Hematopoietic multipotent progenitor cell treated with erythropoietin and hydrocortisone succinate and interleukin-3 and kit ligand, for 6 days (in vitro differentiated cells): Measurements from ENCODE around the gene RASA3.
"Not testable (repeated sequence)": the region's sequence is repeated elsewhere in the genome, so short reads cannot be mapped to it uniquely, and the experiment has no call there.

ENCODE experiments used
- DNase-seq: peaks from one replicate; pipeline ENCODE4 v3.0.0-alpha.2; 2015

The RASA3 gene

DNA sequence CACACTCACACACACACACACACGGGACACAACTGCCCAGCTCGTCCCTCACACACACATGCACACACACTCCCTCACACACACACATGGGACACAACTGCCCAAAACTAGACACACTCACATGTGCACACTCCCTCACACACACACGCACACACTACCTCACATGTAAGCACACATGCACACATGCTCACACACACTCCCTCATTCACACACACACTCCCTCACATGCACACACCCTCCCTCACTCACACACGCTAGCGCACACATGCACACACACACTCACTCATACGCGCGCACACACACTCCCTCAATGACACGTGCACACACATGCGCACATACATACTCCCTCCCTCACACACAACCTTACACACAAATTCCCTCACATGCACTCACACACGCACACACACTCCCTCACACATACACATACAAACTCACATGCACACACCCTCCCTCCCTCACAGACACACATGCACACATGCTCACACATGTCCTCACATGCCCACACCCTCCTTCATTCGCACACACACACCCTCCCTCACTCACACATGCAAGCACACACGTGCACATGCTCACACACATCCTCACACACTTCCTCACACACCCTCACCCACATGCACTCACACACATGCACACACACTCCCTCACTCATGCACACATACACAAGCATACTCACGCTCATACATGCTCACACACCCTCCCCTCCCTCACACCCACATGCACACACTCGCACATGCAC lies 9.0 kb upstream of the RASA3 start:
- DNase-seq = no peak

DNA sequence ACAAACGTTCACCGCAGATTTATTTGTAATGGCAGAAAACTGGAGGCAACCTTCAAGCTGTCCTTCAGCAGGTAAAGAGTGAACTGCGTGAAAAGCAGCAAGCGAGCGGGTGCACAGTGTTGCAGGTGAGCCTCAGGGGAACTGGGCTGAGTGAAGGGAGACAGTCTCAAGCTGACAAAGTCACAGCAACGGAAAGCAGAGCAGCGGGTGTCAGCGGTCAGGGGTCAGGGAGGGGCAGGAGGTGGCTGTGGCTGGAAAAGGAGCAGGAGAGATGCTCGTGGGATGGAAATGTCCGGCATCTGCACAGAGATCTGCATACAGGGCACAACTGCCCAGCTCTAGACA lies 8.5 kb upstream of the RASA3 start:
- DNase-seq = peak; percentile 62

DNA sequence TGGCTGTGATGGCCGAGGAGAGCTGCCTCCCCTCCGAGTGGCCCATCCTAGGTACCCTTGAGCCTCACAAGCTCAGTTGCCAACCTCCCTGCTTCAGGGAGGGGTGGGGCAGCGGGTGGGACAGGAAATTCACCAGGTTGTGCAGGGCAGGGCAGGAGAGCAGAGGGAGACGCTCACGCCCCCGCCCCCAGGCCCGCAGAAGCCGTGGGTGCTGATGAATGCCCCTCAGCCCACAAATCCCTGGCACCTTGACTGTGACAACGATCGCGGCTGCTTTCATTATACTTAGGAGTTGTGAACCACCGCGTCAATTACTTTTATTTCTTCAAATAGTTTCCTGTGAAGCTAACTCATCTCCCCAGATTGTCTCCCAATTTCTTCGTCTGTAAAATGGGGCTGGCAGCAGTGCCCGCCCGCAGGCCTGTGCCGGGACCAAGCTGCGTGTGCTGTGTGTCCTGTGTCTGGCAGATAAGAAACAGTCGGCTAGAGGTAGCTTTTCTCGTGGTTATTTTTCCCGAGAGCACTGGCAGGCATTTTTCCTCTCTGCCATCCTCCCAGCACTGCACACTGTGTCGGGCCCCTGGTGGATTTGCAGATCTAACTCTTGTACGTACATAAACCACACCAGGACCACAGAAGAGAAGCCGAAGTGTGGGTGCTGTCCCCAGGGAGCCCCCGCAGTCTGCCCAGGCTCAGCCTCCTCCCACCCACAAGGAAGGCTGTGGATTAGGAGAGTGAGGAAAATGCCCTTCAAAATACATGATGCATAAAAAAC lies 7.9 kb upstream of the RASA3 start:
- DNase-seq = peak; percentile 93

DNA sequence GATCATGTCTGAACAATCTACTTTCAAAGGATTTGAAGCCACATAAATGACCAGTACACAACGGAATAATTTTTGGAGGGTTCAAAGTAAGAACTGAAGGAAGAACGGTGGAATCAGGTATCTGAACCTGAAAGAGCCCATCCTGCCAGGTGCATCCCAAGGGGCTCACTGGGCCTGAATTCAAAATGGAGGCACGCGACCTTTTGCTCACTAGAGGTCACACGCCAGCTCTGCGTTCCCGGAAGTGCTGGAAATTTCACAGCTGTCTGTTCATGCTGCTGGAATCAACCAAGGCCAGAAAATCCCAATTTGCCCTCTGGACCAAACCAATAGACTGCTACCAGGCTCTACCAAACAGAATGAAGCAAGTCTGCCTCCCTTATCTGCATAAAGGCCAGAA lies 4.2 kb upstream of the RASA3 start:
- DNase-seq = no peak

DNA sequence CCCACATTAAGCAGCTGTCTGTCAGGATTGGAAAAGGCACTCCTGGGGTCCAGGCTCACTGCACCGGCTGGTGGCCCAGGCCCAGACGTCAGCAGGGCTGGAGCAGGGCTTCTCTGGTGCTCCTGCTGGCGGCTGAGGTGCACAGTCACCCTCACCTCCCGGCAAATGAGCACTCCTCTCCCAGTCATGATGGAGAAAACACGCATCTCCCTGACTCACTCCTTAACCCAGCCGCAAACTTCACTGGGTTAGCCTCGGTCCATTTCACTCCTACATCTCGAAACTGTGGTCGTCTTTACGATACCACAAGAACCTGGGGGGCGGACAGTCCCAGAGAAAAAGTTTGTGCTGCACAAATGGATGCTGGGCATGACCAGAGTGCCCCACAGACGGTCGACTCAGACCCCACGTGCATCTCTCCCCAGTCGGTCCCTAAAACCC lies 3.3 kb upstream of the RASA3 start:
- DNase-seq = no peak

DNA sequence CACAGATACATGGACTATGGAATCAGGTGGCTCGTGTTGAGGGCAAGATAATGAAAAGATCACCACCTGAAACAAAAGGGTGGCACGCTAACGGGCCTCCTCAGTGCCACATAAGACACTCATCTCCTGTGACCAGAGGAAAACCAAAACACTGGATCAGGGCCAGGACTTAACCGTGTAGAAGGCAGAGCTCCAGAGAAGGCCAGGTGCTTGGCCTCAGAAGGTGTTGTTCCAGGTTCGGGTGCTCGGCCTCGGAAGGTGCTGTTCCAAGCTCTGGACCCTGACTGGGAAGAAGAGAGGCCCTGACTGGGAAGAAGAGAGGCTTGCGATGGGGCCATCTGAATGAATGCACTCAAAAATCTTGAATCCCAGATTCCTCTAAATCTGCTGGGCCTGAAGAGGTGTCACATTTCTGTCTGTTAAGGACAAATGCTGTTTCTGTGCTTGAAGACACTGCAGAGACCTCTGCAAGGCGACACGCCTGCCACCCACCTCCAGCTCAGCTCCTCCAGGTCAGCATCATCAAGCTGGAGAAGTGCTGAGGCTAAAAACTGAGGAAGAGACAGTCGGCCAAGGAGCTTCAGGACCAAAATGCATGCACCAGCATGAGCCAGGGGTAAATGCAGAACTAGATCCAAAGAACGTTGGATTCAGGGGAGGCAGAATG lies 2.7 kb upstream of the RASA3 start:
- no peak for DNase-seq

DNA sequence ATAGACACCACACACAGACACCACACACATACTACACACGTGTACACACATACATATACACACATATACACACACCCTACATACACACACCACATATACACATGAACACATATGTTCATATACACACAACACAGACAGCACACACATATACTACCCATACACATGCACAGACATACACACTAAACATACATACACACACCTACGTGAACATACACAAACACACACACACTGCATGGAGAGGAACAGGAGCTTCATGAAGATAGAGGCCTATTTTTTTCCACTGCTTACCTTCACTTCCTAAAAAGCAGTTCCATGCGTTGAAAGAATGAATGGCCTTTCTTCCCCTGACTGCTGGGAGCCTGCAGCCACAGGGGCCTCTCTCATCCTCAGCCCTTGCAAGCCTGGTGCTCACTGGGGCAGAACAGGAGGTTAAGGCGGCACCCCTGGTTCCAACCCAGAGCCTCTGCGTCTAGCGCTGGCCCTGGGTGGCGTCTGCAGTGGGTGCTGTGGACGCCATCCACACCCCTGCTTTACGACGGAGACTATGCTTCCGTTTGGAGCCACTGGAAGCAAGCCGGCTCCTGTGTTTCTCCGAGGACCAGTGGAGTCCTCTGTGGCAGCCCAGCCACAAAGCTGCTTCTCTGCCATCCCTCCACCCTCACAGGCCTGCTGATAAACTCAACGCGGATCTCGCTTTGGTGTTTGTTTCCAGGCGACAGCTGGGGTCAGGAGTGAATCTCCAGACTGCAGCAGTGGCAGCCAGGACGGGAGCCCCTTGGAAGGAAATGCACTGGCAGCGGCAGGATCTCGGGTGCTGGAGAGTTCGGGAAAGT lies 1.9 kb upstream of the RASA3 start:
- DNase-seq = peak; percentile 67

DNA sequence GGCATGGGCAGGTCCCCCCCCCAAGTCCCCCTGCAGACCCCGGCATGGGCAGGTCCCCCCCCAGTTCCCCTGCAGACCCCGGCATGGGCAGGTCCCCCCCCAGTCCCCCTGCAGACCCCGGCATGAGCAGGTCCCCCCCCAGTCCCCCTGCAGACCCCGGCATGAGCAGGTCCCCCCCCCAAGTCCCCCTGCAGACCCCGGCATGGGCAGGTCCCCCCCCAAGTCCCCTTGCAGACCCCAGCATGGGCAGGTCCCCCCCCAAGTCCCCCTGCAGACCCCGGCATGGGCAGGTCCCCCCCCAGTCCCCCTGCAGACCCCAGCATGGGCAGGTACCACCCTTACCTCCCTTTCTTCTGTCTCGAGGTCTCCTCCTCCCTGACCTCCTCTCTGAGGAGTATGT lies 1.1 kb upstream of the RASA3 start:
- not testable (repeated sequence) for DNase-seq

DNA sequence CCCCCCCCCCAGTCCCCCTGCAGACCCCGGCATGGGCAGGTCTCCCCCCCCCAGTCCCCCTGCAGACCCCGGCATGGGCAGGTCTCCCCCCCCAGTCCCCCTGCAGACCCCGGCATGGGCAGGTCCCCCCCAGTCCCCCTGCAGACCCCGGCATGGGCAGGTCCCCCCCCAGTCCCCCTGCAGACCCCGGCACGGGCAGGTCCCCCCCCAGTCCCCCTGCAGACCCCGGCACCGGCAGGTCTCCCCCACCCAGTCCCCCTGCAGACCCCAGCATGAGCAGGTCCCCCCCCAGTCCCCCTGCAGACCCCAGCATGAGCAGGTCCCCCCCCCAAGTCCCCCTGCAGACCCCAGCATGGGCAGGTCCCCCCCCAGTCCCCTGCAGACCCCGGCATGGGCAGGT lies 703 bp upstream of the RASA3 start:
- DNase-seq = not testable (repeated sequence)

DNA sequence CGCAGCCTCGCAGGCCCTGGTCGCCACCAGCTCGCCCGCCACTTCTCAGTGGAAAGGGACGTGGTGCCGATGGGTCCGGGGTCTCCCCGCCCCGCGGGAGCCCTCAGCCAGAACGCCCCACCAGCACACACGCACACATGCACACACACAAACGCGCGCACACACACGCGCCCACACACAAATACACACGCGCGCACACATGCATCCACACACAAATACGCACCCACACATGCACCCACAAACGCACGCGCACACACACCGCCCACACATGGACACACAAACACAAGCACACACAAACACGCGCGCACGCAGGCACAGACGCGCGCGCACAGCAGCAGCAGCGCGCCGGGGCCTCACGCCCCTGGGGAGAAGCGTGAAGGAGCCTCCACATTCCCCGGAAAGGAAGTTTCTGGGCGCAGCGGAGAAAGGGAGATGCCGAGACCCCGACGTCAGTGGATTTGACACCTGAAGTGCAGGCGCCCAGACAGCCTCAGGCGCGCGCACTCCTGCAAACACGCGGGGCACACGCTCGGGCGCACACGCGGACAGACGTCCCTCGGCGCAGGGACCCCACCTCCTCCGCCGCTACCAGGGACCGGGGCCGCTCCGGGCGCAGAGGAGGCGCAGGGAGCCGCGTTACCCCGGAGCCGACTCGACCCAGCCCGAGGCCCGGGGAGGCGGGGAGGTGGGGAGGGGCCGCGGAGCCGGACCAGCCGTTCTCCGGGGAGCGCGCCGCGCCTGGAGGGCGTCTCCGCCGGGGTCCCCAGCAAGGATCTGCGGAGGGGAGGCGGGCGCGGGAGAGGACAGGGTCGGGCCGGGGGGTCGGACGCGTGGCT lies 622 bp downstream of the RASA3 start:
- DNase-seq = peak; percentile 40

DNA sequence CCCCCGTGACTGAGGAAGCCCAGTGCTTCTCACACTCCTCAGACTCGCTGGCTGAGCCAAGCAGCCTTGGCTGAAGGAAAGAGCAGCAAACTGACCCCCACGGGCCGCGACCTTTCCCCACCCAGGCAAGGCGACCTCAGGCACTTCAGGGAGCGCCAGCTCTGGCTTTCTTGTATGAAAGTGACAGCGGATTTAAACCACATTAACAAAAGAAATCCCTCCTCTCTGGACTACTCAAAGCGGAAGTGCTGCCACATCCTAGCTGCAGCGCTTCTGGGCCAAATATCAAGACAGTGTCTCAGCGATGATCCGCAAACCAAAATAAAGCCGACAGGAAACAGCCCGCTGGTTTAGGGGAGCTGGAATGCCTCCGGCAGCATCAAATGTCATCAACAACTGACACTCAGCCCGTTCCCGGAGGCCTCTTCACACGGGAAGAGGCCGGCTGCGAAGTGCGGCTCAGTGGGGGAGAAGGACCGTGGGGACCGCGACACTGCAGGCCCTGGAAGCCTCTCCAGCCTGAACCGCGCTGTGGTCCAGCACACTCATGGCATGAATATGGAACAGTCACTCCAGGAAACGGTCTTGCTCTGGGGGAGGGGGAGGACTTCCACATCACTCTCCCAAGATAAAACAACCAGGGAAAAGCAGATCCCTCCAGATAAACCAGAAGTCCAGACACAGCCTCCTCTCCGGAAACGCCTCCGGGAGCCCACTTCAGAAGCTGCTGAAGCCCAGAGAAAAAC lies 1.4 kb downstream of the RASA3 start:
- peak; percentile 75 for DNase-seq

DNA sequence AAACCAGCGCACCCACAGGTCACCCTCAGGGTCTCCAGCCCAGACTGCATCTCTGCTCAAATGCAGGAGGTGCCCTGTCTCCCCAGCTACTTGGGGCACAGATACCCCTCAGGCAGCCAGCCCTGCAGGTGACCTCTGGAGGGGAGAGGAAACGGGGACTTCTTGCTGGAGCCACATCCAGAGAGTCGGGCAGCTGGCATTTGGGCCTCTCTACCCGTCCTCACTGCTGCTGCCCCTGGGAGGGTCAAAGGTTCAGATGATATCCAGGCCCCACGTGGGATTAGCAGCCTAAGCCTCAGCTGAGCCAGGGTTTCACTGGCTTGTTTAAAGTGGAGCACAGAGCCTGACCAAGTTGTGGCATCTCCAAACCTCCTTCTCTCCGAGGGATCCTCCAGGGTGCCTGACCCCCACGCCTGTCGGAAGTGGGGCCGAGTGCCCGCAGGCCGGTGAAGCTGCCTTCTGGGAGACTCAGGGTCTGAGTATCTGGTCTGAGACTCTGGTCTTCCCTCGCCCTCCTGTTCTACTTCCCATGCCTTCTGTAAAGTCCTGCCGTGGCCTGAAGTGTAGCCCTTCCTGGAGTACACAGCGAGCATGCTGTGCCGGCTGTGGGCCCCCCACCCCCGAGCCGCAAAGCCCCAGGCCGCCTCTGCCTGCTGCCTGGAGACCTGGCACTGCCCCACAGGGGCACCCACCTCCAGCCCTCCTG lies 2.1 kb downstream of the RASA3 start:
- DNase-seq = no peak

DNA sequence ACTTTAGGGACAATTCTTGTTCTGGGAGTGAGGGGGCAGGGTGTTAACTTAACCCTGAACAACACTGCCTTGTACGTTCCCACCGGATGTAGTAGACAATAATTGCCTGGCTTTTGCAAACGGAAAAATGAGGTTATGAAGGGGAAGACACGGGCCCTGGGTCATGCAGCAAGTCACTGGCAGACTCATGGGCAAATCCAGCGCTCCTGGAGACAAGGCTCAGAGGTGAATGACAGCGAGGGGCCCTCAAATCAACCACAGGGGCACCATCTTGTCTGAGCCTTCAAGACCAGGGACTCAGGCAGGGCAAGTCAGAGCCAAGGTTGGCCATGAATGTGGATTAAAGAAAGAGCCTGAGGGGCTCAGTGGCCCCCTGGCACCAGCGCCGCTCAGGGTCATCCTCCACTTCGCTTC lies 2.8 kb downstream of the RASA3 start:
- no peak for DNase-seq

DNA sequence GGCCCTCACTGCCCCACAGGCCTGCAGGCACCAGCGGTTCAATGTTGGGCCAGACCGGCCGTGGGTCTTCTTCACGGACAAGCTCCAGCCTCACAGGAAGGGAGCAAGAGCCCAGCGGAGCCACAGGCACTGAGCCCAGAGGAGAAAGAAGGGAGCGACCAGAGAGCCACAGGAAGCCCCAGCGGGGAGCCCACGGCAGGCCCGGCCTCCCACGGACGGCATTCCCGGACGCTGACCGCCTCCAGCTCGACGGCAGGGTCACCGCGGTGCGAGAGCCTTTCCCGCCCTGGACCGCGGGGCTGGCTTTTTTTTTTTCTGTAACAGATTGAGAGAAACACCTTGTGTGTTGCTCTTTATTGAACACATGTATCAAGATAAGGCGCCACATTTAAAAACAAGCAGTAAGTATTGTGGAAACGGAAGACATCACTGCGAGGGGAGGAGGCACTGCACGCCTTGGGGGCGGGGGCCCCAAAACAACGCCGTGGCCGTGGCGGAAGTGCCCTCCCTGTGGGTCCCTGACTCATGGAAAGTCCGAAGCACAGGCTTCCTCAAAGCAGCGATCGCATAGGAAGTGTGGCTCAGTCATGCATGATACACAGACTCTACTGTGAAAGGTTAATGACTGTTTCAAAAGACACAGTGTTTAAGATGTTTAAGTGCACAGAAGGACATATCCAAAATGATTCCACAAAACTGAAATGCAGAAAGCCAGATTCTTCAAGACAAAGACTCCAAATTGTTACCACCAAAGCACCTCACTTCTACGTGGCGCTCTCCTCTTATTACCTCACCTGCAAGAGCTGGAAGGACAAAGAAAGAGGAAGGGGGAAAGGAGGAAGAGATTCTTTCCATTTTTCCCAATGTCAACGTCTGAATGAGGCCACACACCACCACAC lies 3.5 kb downstream of the RASA3 start:
- peak; percentile 92 for DNase-seq

DNA sequence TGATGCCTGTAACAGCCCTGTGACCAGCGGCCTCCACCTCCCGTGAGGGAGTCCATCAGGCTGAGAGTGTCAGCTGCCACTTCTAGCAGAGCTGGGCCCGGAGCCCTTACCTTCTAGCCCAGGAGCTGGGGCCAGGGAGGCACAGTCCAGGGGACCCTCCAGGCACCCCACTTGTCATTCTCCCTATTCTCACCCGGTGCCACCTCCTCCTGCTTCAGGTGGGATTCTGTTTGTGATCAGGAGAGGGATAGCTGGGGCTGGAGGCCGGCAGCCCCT lies 4.1 kb downstream of the RASA3 start:
- DNase-seq = no peak

DNA sequence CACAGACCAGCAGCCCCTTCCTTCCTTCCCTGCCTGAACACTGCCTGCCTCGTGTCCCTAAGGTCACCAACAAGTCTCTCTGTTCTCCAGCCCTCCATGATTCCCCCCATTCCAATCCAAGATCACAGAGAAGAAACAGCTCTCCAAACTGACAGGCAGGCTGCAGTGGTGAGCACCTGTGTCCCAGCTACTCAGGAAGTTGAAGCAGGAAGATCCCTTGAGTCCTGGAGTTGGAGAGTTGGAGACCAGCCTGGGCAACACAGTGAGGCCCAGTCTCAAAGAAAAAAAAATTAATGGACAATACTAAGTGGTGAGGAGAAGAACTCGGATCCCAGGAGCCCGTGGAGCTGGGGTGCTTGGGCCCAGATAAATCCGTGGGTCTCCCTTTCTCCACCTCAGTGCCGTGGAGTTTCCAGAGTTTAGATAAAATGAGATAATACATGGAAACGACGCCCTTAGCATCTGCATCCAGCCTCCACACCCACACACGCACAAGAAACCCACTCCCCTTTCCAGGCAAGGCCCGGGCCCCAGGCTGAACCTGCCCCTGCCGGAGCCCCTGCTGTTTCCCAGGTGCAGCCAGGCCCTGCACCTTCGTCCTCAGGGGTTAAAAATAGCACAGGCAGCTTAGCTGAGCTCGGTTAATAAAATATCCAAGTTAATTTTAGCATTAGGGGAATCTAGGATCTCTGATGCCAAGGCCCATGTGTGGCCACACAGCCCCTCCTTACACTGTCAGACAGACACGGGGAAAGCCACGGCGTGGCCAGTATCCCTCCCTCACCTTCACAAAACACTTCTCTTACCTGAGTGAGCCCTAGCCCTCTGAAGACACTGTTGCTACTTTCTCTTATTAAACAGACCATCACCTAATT lies 4.7 kb downstream of the RASA3 start:
- no peak for DNase-seq

DNA sequence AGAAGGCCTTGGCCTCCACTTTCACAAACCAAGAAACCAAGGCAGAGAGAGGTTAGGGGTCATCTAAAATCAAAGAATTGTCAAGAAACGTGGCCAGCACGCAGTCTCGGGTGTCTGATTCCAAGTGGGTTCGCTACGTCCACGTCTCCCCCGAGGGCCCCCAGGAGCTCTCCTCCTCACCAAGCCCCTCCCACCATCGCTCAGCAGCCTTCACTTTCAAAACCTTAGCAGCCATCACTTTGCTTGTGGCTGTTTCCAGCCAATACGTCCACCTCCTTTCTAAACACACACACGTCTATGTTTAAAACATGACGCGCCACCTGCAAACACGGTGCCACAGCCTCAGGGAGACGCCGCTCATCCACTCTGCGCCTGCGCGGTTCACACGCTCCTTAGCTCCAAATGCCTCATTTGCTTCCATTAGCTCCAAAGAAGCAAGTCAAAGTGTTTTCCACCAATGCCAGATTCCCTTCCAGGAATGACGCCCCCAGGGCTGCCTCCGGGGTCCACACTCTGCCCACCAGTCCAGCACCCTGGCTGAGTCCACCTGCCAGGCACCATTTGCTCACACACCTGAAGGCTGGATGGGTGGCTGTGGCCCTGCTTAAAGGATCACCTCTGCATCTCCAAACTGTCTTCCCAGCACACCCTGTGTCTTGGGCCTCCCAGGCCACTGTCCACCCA lies 5.5 kb downstream of the RASA3 start:
- no peak for DNase-seq

DNA sequence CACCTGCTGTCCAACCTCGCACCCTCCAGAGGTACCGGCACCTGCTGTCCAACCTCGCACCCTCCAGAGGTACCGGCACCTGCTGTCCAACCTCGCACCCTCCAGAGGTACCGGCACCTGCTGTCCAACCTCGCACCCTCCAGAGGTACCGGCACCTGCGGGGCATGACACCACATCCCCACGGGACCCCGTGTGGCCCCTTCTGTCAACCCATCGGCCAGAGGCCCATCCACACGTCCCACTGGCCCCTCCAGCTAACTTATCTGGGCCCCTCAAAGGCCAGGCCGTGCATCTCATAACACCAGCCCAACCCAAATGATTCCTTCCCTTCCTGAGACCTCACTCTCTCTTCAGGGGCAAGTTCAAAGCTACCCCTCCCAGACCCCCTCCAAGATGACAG lies 6.3 kb downstream of the RASA3 start:
- DNase-seq = not testable (repeated sequence)
